ENCODE measurements around the gene LY6G6C. TPM values are rescaled to one million over a fixed set of nuclear protein-coding genes. Genes with fewer than 3 reads are reported as not detected.

The LY6G6C gene
- total RNA-seq (ENCODE audit: unreplicated experiment): 1.8 TPM
- long read RNA-seq: 0 reads

GRCh38 chr6:31721351-31722020 is at the start of gene LY6G6C:
TSS of gene LY6G6C (minus strand) at chr6:31721746. CDS start at chr6:31721679, 67 bp downstream.
- Mint-ChIP-seq H3K27me3 (ENCODE audit: unreplicated experiment) (peaks cover 14% of the 10 kb centered on the region), H3K4me1 (ENCODE audit: low read depth, unreplicated experiment) (no peaks in the 10 kb centered on the region), H3K27ac (ENCODE audit: unreplicated experiment) (no peak within 1 kb of the TSS), H3K36me3 (ENCODE audit: unreplicated experiment) (peaks cover 10% of the 10 kb centered on the region), H3K9me3 (ENCODE audit: unreplicated experiment) (peaks cover 11% of the 10 kb centered on the region), H3K4me3 (ENCODE audit: unreplicated experiment) (no peak within 1 kb of the TSS)
- TF ChIP-seq, protein P1, sequence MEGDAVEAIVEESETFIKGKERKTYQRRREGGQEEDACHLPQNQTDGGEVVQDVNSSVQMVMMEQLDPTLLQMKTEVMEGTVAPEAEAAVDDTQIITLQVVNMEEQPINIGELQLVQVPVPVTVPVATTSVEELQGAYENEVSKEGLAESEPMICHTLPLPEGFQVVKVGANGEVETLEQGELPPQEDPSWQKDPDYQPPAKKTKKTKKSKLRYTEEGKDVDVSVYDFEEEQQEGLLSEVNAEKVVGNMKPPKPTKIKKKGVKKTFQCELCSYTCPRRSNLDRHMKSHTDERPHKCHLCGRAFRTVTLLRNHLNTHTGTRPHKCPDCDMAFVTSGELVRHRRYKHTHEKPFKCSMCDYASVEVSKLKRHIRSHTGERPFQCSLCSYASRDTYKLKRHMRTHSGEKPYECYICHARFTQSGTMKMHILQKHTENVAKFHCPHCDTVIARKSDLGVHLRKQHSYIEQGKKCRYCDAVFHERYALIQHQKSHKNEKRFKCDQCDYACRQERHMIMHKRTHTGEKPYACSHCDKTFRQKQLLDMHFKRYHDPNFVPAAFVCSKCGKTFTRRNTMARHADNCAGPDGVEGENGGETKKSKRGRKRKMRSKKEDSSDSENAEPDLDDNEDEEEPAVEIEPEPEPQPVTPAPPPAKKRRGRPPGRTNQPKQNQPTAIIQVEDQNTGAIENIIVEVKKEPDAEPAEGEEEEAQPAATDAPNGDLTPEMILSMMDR (IDR thresholded peaks at IDR 0.05; ENCODE audit: partially characterized antibody, unreplicated experiment): no peak
- no peak for DNase-seq

DNA sequence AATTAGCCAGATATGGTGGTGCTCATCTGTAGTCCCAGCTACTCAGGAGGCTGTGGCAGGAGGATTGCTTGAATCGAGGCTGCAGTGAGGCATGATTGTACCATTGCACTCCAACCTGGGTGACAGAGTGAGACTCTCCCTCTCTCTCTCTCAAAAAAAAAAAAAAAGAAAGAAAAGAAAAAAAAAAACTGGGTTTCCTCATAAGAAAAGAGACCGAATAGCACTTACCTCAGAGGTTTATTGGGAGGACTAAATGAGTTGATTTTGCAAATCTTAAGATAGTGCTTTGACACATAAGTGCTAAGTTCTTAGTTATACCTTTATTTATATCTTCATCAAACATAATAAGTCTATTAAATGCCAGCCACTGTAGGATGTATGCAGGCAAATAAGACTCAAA is 49.3 kb upstream of the LY6G6C start:
- Mint-ChIP-seq H3K4me1 (ENCODE audit: low read depth, unreplicated experiment) (no peaks in the 10 kb centered on the region), H3K36me3 (ENCODE audit: unreplicated experiment) (no peaks in the 10 kb centered on the region), H3K9me3 (ENCODE audit: unreplicated experiment) (no peaks in the 10 kb centered on the region), H3K27me3 (ENCODE audit: unreplicated experiment) (no peaks in the 10 kb centered on the region), H3K27ac (ENCODE audit: unreplicated experiment) (no peak overlapping the region), H3K4me3 (ENCODE audit: unreplicated experiment) (no peak overlapping the region)
- no peak for DNase-seq
- TF ChIP-seq, protein P1 (IDR thresholded peaks at IDR 0.05; ENCODE audit: partially characterized antibody, unreplicated experiment): no peak

DNA sequence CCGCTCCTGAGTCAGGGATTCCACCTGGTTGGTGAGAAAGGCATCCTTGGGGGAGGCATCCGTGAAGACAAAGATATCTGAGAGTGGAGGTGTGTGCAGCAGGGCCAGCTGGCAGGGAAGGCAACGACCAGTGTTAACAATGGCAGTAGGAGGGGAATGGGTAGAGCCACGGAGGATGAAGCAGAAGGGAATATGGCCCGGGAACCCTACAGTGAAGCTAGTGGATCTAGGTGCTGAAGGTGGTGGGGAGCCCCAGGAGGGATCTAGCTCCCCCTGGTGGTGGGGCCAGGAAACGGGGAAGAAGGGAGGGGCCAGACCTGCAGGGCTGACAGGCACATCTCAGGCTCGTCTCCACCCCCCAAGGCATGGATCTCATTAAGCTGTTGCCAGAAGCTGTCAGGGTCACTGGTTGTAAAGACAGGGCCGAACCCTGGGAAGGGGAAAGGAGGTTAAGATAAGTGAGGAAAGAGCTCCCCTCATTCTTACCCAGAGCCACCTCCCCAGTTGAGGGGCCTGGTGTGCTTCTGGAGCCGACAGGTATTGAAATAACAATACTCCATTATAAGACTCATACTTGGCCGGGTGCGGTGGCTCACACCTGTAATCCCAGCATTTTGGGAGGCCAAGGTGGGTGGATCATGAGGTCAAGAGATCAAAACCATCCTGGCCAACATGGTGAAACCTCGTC is 48.3 kb upstream of the LY6G6C start:
- H3K9me3 Mint-ChIP-seq (ENCODE audit: unreplicated experiment): no peaks in the 10 kb centered on the region
- H3K27me3 Mint-ChIP-seq (ENCODE audit: unreplicated experiment): no peaks in the 10 kb centered on the region
- no peak overlapping the region for H3K27ac Mint-ChIP-seq (ENCODE audit: unreplicated experiment)
- no peaks in the 10 kb centered on the region for H3K36me3 Mint-ChIP-seq (ENCODE audit: unreplicated experiment)
- TF ChIP-seq, protein P1 (IDR thresholded peaks at IDR 0.05; ENCODE audit: partially characterized antibody, unreplicated experiment): peak; percentile 60
- no peak overlapping the region for H3K4me3 Mint-ChIP-seq (ENCODE audit: unreplicated experiment)
- peak; percentile 56 for DNase-seq
- H3K4me1 Mint-ChIP-seq (ENCODE audit: low read depth, unreplicated experiment): no peaks in the 10 kb centered on the region

DNA sequence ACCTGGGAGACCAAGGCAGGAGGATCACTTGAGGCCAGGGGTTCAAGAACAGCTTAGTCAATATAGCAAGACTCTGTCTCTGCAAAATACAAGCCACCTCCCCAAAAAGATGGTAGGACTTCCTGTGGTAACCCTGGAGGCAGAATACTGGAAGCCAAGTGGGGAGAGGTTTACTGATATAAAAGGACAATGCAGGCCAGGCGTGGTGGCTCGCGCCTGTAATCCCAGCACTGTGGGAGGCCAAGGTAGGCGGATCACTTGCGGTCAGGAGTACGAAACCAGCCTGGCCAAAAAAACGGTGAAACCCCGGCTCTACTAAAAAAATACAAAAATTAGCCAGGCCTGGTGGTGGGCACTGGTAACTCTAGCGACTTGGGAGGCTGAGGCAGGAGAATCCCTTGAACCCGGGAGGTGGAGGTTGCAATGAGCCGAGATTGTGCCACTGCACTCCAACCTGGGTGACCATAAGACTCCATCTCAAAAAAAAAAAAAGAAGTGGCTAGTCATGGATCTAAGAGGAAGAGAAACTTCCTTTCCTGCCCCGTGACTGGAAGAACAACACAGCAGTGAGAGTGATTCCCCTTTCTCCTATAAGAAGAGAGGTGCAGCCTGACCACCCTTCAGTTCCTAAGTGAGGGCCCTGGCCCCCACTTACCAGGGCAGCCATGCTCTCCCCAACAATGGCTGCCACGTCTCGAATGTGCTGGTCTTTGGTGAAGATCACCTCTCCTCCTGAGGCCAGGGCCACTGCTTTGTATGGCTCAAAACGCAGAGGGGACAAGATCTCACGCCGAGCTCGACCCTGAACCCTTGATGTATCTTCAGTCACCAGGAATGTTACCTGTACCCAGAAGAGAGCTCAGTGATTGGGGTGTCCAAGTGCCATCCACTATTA is 47.1 kb upstream of the LY6G6C start:
- Mint-ChIP-seq H3K27ac (ENCODE audit: unreplicated experiment) (no peak overlapping the region), H3K27me3 (ENCODE audit: unreplicated experiment) (no peaks in the 10 kb centered on the region), H3K36me3 (ENCODE audit: unreplicated experiment) (no peaks in the 10 kb centered on the region), H3K4me3 (ENCODE audit: unreplicated experiment) (no peak overlapping the region), H3K9me3 (ENCODE audit: unreplicated experiment) (no peaks in the 10 kb centered on the region), H3K4me1 (ENCODE audit: low read depth, unreplicated experiment) (peaks cover 3% of the 10 kb centered on the region)
- no peak for DNase-seq
- TF ChIP-seq, protein P1 (IDR thresholded peaks at IDR 0.05; ENCODE audit: partially characterized antibody, unreplicated experiment): no peak
